AG04450 (cell line): Measurements from ENCODE around the gene PLA2G4E. TPM values are rescaled to one million over a fixed set of nuclear protein-coding genes. Genes with fewer than 3 reads are reported as not detected.

Source experiments
- CTCF ChIA-PET: fragments of 300-600, 350-600 bp; formaldehyde crosslinking; extraction: SDS; loops from one replicate; lab custom pipeline; 2022; ENCODE audit warnings: antibody characterized with exemption, inconsistent platforms; lab: Charles Lee
- POLR2A ChIA-PET: fragments of 350-600 bp; formaldehyde crosslinking; extraction: SDS; loops from one replicate; lab custom pipeline; 2021; ENCODE audit warnings: antibody characterized with exemption, inconsistent platforms; lab: Yijun Ruan, JAX
- DNase-seq: peaks from one replicate; pipeline ENCODE4 v3.0.0-alpha.2; 2011; ENCODE audit warnings: low read depth, low spot score
- H3K27ac ChIP-seq: one replicate; pipeline ENCODE4 v1.5.1; 2012; ENCODE audit warnings: low read depth, low read length, control low read depth
- H3K27me3 ChIP-seq: one replicate; pipeline ENCODE4 v1.6.0; 2012; ENCODE audit warnings: low read length; ENCODE audit not compliant: control insufficient read depth, insufficient read depth
- H3K4me3 ChIP-seq: 2 replicates; pipeline ENCODE4 v1.5.1; 2011; ENCODE audit warnings: mild to moderate bottlenecking, low read depth, low read length, control low read depth
- H3K9me3 ChIP-seq: 2 replicates; pipeline ENCODE4 v1.5.1; 2012; ENCODE audit warnings: low read length; ENCODE audit not compliant: control insufficient read depth, insufficient read depth
- polyA plus RNA-seq: library from polyadenylated mRNA; depleted of rRNA; stranded (reverse); fragments of >200 nt; gene quantifications from 2 replicates; pipeline ENCODE4 v1.2.3, GENCODE V29; 2011
- TF ChIP-seq, protein P1 (sequence below): IDR thresholded peaks from 2 replicates; pipeline ENCODE4 v1.5.1; 2011; ENCODE audit warnings: low read depth, low read length, control low read depth, inconsistent platforms

PLA2G4E gene
- polyA plus RNA-seq, 1 experiment, result not detected

DNA sequence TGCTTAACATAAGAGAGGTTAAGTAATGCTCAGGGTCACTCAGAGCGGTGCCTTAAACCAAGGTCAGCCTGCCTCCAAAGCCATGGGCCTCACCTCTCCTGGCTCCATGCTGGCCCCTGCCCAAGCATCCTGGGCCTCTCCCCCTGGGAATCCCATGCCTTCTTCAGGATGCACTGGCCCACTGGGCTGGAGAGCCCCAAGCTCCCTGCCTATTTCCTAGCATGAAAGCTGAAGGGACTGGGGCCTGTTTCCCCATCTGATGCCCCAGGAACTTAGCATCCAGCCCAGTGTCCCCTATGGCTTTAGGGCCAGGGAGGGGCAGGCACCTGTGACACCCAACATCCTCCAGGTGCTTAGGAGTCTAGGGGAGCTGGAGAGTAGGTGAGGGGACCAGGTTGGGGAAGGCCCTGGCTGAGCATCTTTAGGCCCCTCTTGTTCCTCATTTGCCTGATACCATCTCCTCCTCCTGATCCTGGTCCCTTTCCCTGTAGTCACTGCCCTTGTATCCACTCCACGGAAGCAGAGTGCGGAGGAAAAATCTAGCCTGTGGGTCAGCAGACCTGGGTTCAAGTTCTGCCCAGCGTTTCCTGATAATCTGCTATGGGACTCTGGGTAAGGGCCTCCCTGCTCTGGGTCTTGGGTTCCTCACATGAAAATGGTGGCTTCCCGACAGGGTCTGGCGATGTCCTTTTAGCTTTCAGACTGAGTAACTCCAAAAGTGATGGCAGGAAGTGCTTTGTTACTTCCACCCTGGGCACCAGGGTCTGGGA is 77.1 kb downstream of the PLA2G4E start:
- no peaks in the 10 kb centered on the region for H3K27me3 ChIP-seq
- DNase-seq, result no peak
- CTCF ChIA-PET, result interaction anchor here (0.6 to 1.3 kb wide), 3 partner anchors 42 to 627 kb away, joined by 3 to 4 read pairs (median 3); no protein-coding TSS in a partner anchor
- peak overlapping the region; percentile 99 for H3K27ac ChIP-seq
- H3K4me3 ChIP-seq, result no peak overlapping the region
- POLR2A ChIA-PET, result interaction anchor here (0.8 to 1.0 kb wide), 2 partner anchors 13 to 28 kb away, joined by 5 to 6 read pairs; partner anchors contain the start of gene EHD4
- no peaks in the 10 kb centered on the region for H3K9me3 ChIP-seq
- TF ChIP-seq, protein P1, sequence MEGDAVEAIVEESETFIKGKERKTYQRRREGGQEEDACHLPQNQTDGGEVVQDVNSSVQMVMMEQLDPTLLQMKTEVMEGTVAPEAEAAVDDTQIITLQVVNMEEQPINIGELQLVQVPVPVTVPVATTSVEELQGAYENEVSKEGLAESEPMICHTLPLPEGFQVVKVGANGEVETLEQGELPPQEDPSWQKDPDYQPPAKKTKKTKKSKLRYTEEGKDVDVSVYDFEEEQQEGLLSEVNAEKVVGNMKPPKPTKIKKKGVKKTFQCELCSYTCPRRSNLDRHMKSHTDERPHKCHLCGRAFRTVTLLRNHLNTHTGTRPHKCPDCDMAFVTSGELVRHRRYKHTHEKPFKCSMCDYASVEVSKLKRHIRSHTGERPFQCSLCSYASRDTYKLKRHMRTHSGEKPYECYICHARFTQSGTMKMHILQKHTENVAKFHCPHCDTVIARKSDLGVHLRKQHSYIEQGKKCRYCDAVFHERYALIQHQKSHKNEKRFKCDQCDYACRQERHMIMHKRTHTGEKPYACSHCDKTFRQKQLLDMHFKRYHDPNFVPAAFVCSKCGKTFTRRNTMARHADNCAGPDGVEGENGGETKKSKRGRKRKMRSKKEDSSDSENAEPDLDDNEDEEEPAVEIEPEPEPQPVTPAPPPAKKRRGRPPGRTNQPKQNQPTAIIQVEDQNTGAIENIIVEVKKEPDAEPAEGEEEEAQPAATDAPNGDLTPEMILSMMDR, result no peak

DNA sequence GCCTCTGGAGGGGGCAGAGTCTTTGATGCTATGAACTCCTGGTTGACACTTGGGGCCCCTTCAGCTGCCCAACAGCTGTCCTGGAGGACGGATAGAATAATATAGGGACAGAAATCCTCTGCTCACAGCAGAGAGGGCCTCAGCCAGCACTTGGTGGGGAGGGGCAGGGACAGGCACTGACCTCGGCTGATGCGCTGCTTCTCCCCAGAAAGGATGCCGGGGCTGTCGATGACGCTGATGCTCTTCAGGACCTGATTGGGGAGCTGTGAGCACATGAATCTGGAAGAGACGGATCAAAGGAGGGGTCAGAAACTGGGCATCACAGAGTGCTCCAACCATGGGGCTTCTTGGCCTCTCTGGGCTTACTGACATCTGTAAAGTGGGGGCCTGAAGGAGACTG is 78.0 kb downstream of the PLA2G4E start:
- Histone ChIP-seq H3K9me3 (no peaks in the 10 kb centered on the region), H3K27me3 (no peaks in the 10 kb centered on the region), H3K4me3 (no peak overlapping the region), H3K27ac (peak overlapping the region; percentile 99)
- CTCF ChIA-PET, result interaction anchor here (0.6 to 1.3 kb wide), 3 partner anchors 43 to 385 kb away, joined by 3 read pairs; partner anchors contain the start of gene MAPKBP1
- TF ChIP-seq, protein P1, result no peak
- POLR2A ChIA-PET, result no interaction called here
- DNase-seq, result no peak

- ChIA-PET CTCF (interaction anchor here (0.7 to 1.4 kb wide), 3 partner anchors 31 to 932 kb away, joined by 3 read pairs; no protein-coding TSS in a partner anchor), POLR2A (interaction anchor here (0.6 kb wide), 1 partner anchor 17 kb away, joined by 3 read pairs; no protein-coding TSS in a partner anchor)
- no peak for DNase-seq
- Histone ChIP-seq H3K27ac (no peak overlapping the region), H3K9me3 (no peaks in the 10 kb centered on the region), H3K4me3 (no peak overlapping the region), H3K27me3 (no peaks in the 10 kb centered on the region)
- TF ChIP-seq, protein P1, result no peak
Observed at GRCh38 chr15:41941644-41942415, 79.0 kb downstream of the PLA2G4E start.

DNA sequence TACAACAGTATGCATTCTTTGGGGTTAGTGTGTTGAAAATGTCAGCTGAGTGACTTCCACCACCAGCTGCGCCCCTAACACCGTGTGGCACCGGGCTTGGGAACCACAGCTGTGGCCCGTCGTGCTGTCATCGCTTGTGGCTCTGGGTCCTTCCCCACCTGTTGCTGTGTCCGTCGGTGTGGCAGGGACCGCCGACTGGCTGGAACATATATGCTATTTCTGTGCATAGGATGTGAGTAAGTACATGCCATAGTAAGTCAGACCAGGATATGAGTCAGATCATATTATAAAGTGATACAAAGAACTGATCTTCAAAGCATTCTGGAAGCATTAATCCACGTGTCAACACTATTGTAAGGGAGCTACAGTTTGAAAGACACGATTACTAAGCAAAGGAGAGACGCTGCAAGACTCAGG is 80.4 kb downstream of the PLA2G4E start:
- no peak for DNase-seq
- H3K4me3 ChIP-seq, result no peak overlapping the region
- ChIA-PET CTCF (interaction anchor here (1.0 to 1.4 kb wide), 3 partner anchors 32 to 144 kb away, joined by 3 to 4 read pairs (median 3); partner anchors contain the start of gene EHD4), POLR2A (interaction anchor here (0.6 to 0.8 kb wide), 2 partner anchors 10 to 13 kb away, joined by 3 read pairs; no protein-coding TSS in a partner anchor)
- no peaks in the 10 kb centered on the region for H3K27me3 ChIP-seq
- H3K9me3 ChIP-seq, result no peaks in the 10 kb centered on the region
- TF ChIP-seq, protein P1, result no peak
- peak overlapping the region; percentile 55 for H3K27ac ChIP-seq
